Activated naive CD4-positive, alpha-beta T cell treated with anti-CD3 and anti-CD28 coated beads, Interleukin-2, amount 50 U/mL, for 72 hours (primary cell): ENCODE measurements around the gene ANO2. TPM values are rescaled to one million over a fixed set of nuclear protein-coding genes. Genes with fewer than 3 reads are reported as not detected.

Experiments
- ATAC-seq, 2 donors: fragments of 150-1000 bp; cut with Tn5 transposase; 2 replicates each; pipeline ENCODE4 v1.10.0; 2021; ENCODE audit warnings: mild to moderate bottlenecking in 2 of 2, moderate library complexity in 2 of 2
- DNase-seq, 2 donors: peaks; one replicate each; pipeline ENCODE4 v3.0.0; 2021 to 2022; ENCODE audit warnings: low spot score in 2 of 2
- H3K27ac Mint-ChIP-seq, 2 donors: one replicate each; pipeline ENCODE4 v1.8.0; 2022; ENCODE audit warnings: mild to moderate bottlenecking in 2 of 2, mixed read lengths in 2 of 2
- H3K36me3 Mint-ChIP-seq, 2 donors: one replicate each; pipeline ENCODE4 v1.8.0; 2022; ENCODE audit warnings: mixed read lengths in 2 of 2
- H3K9me3 Mint-ChIP-seq, 2 donors: one replicate each; pipeline ENCODE4 v1.8.0; 2022; ENCODE audit warnings: mixed read lengths in 2 of 2
- total RNA-seq, 2 donors: library from RNA; stranded (reverse); gene quantifications; one replicate each; pipeline ENCODE4 v1.2.3, GENCODE V29; 2022

Gene ANO2
- total RNA-seq = not detected

DNA sequence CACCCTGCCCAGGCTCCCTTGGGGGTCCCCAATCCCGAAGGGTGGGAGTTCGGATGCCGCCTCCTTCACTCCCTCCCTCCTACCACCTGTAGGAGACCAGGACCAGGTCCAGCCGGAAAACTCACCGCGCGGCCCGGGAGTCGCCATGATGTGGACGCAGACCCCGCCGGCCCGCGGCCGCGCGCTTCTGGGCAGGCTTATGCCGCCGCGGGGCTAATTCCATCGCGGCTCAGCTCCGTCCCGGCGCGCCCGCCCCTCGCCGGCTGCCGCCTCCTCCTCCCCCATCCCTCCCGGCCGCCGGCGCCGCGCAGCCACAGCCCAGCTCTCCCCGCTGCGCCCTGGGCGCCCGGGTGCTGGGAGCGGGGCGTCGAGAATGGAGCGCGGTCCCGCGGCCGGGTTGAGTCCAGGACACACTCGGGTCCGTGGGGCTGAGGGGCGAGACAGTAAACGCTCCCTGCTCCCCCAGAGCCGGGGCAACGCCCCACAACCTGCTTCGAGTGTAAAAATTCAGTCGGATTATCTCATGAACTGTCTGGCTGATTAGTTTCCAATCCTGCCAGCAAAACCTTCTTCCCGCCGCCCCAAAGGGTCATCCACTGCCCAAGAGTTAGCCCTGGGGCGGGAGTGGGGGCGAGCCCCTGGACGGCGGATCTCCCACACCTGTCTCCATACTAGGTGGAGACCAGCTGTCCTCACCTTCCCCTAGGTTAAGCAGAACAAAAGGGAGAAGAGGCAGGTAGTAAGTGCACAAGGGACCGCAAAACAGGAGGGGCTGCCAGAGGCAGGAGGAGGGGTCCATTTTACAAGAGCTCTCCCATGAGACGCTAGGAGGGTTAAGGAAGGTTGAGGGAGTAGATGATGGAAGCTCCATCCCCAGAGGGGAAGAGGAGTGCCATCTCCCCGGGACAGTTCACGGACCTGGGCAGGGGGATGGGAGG is at the start of gene ANO2:
Gene ANO2 (minus strand): TSS at position 189 of the 938 bp plus-strand sequence. CDS start 42 bp downstream, at position 147.
- no peaks in the 10 kb centered on the region for H3K9me3 Mint-ChIP-seq
- no peaks in the 10 kb centered on the region for H3K36me3 Mint-ChIP-seq
- no peak for ATAC-seq
- no peak for DNase-seq
- no peak within 1 kb of the TSS for H3K27ac Mint-ChIP-seq

DNA sequence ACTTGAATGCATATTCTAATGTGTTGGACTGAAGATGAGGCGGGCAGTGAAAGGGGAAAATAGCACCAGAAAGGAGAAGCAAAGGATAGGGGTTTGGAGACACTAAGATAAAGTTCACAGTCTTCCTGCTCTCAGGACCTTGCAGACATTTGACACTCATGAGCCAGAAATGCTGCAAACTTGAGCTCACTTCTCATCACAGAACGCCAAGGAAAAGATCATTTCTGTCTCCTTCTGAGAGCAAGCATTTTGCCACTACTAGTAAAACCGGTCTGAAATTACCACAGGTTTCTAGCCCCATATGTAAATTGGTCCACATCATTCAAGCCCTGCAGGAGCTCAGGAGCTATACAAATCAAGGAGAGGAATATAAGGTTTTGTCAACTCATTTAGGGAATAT is 44.6 kb upstream of the ANO2 start:
- Mint-ChIP-seq H3K27ac (no peak overlapping the region), H3K9me3 (no peaks in the 10 kb centered on the region), H3K36me3 (no peaks in the 10 kb centered on the region)
- ATAC-seq (no peak), DNase-seq (no peak)

DNA sequence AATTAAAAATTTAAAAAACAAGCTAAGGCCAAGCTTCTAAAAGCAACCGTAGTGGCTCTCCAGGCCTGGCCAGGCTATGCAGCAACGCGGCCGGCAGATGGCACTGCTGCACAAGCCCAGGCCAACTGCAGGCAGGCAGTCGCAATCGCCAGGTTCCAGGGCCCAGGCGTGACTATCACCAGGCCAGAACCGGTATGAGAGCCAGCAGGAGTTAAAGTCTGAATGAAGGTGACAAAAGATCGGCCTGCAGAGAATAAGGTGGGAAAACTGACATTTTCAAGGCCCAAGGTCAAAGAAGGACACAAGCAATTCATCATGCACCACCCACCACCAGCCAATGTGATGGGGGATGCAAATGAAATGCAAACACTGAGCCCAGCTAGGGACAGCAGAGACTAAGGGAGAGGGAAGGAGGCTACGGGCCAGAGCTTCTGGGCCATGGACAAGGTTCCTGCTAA is 43.6 kb upstream of the ANO2 start:
- DNase-seq = peak; percentile 65 to 80
- ATAC-seq = peak; percentile 92 to 93
- no peak overlapping the region for H3K27ac Mint-ChIP-seq

DNA sequence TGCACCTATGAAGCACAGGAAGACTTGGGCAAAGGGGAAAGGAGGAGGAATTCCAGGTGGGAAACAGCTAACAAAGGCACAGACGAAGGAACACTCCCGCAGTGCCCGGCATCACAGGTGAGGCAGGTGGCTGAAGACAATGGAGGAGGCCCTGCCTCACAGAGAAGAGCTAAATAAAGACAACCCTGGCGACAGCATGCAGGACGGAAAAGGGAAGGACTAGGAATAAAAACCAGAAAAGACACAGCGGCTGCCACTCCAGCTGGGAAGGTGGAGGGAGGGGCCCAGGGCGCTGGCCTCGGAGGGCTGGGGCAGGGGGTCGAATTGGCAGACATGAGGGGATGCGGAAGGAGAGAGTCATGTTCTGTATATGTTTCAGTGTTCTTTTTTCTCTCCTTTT is 43.0 kb upstream of the ANO2 start:
- no peaks in the 10 kb centered on the region for H3K36me3 Mint-ChIP-seq
- ATAC-seq = no peak
- no peak for DNase-seq
- no peaks in the 10 kb centered on the region for H3K9me3 Mint-ChIP-seq
- H3K27ac Mint-ChIP-seq = no peak overlapping the region

More for the DNA sequence above, 43.6 kb upstream of the ANO2 start:
- H3K36me3 Mint-ChIP-seq = no peaks in the 10 kb centered on the region
- no peaks in the 10 kb centered on the region for H3K9me3 Mint-ChIP-seq

DNA sequence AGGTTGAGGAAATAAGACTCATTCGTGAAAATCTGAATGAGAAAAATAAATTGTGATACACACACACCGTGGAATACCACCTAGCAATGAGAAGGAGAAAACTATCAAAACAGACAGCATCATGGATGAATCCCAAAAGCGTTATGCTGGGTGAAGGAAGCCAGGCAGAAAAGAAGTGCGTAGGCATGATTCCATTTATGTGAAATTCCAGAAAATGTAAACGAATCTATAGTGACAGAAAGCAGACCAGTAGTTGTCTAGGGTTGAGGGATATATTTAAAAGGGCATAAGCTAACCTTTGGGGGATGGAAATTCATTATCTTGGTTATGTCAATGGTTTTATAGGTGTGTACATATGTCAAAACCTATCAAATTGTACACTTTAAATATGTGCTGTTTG is 42.5 kb upstream of the ANO2 start:
- H3K27ac Mint-ChIP-seq = no peak overlapping the region
- ATAC-seq (no peak), DNase-seq (no peak)
- H3K9me3 Mint-ChIP-seq = no peaks in the 10 kb centered on the region
- H3K36me3 Mint-ChIP-seq = no peaks in the 10 kb centered on the region

DNA sequence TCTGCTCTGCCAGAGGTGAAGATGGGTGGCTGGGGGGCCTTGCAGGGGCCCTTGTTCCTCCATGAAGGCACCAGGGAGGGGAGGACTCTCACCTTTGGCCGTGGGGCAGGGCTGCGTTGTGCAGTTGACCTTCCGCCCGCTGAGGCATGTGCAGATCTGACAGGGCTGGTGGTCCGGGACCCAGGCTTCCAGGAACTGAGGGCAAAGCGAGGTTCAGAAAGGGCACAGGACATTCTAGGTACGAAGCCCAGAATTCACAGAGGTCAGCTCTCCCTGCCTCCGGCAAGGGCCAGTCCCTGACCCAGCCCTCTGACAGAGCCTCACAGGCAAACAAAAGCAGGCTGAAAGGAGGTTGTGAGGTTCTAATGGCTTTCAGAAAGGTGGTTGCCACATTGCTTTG is 40.4 kb upstream of the ANO2 start:
- Mint-ChIP-seq H3K36me3 (no peaks in the 10 kb centered on the region), H3K27ac (no peak overlapping the region), H3K9me3 (no peaks in the 10 kb centered on the region)
- DNase-seq (no peak), ATAC-seq (no peak)

DNA sequence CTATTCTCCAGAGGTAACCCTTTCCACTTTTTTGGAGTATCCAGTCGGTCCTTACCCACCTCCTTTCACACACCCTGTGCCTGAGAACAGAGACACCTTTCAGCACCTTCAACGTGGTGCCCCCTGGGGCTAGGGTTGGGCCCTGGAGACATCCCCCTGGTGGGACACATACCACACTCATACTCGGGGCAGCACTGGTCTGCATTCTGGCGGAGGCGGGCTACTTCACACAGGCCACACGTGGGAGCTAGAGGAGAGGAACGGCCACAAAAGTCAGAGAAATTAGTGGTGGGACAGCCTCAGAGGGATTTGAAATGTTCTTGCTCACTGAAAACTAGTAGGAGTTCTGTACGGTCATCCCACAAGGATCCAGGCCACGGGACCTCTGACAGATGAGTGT is 39.8 kb upstream of the ANO2 start:
- Mint-ChIP-seq H3K36me3 (no peaks in the 10 kb centered on the region), H3K9me3 (no peaks in the 10 kb centered on the region), H3K27ac (no peak overlapping the region)
- DNase-seq = no peak
- ATAC-seq = no peak

DNA sequence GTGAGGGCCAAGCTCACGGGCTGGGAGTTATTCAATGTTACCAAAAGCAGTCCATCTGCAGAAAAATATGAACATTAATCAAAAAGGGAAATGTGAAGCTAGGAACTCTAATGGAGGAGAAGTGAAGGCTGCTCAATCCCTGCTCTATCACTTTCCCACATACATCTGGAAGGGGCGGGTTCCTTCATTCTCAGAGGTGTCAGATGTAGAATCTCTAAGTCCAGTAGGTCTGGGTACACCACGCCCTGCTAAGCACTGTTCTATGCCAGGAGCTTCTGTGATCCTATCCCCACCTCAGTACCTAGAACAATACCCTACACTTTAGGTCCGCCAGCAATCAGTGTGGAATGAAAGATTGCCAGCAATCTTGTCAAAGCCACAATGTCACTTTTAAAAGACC is 37.0 kb upstream of the ANO2 start:
- DNase-seq (no peak), ATAC-seq (no peak)
- Mint-ChIP-seq H3K27ac (no peak overlapping the region), H3K36me3 (no peaks in the 10 kb centered on the region), H3K9me3 (no peaks in the 10 kb centered on the region)

DNA sequence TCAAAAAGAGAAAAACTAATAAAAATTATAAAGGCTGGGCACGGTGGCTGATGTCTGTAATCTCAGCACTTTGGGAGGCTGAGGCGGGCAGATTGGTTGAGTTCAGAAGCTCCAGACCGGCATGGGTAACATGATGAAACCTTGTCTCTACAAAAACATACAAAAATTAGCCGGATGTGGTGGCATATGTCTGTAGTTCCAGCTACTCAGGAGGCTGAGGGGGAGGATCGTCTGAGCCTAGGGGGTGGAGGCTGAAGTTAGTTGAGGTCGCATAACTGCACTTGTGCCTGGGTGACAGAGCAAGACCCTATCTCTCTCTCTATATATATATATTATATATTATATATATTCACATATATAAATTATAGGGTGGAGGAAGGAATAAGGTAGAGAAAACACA is 32.5 kb upstream of the ANO2 start:
- ATAC-seq = no peak
- no peaks in the 10 kb centered on the region for H3K36me3 Mint-ChIP-seq
- DNase-seq = no peak
- H3K27ac Mint-ChIP-seq = no peak overlapping the region
- H3K9me3 Mint-ChIP-seq = no peaks in the 10 kb centered on the region

DNA sequence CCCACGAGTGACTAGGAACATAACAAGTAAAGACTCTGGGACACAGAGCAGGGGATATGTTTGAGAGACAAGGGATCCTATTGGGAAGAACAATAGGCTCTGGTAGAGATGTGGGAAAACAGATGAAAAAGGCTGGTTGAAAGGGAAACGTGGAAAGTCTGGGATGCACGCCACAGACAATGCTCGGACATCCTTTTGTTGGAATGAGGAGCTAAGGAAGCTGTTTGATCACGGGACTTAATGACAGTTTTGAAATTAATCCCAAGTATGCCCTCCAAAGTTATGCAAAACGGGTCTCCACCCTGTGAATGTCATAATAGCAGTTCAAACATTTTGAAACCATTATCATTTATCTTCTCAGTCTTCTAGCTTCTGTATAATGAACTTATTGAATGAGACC is 31.7 kb upstream of the ANO2 start:
- no peak overlapping the region for H3K27ac Mint-ChIP-seq
- H3K36me3 Mint-ChIP-seq = no peaks in the 10 kb centered on the region
- H3K9me3 Mint-ChIP-seq = no peaks in the 10 kb centered on the region
- ATAC-seq (no peak), DNase-seq (no peak)

DNA sequence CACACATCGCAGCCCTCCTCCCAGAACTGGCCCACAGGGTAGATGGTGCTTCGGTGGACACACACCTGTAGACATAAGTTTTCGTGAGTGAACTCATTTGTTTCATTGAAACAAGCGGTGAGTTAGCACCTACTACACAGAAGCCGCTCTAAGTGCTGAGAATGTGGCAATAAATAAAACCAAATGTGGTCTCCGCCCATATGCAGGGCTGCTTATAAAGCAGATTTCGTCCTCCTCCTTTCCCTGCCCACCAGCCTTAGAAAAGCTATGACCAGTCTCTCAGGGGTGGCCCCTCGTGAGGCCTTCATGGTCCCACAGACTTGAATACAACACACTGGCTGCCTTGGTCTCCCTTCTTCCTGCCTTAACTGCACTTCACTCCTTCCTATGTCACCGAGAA is 31.1 kb upstream of the ANO2 start:
- DNase-seq = no peak
- no peaks in the 10 kb centered on the region for H3K9me3 Mint-ChIP-seq
- no peaks in the 10 kb centered on the region for H3K36me3 Mint-ChIP-seq
- ATAC-seq = no peak
- no peak overlapping the region for H3K27ac Mint-ChIP-seq

DNA sequence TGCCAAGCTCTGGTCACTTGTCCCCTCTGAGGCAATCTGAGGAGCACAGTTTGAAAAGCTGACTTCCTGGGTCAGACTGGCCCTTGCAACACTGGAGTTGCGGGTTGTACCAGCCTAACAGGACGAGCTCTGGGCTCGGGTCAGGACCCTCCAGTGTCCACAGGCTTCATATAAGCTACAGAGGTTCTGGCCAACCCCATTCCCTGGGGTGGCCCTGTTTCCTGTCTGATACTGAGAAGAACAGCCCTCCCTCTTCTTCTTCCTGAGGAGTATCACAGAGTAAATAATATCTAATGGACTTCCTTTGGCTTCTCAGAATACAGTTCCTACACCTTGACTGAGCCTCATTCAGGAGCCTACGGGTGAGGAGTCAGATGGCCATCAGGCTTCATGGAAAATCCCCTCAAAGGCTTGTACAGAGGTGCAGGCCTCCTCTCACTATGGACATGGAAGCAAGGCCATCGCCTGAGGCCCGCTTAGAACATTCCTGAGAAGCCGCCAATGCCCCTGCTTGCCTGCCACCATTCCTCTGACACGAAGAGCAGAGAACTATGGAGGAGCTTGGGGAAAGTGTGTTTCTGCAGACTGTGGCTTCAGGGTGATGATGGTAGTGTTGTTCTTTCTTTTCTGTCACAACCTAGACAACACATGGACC is 28.5 kb upstream of the ANO2 start:
- H3K9me3 Mint-ChIP-seq = no peaks in the 10 kb centered on the region
- ATAC-seq = no peak

DNA sequence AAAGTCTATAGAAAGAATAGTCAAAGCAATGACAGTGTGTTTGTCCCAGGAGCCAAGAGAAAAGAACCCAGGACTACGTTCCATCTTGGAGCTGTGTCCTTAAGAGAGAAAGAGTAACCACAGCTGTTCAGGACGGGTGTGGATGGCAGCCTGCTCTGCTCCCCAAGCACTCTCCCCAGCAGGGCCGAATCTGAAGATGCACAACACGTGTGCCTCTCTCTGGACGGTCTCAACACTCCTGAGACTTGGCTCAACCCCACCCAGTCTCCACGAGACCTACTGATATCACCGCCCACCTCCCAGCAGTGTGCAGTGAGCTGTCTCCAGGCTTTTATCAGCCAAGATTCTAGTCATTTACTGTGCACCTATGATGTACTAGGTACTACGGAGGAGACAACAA is 27.3 kb upstream of the ANO2 start:
- ATAC-seq (no peak), DNase-seq (no peak)
- Mint-ChIP-seq H3K36me3 (no peaks in the 10 kb centered on the region), H3K9me3 (no peaks in the 10 kb centered on the region), H3K27ac (no peak overlapping the region)

More for the DNA sequence above, 28.5 kb upstream of the ANO2 start:
- Mint-ChIP-seq H3K36me3 (no peaks in the 10 kb centered on the region), H3K27ac (peak overlapping the region in 1 of 2 donors; percentile 26)
- DNase-seq = no peak

DNA sequence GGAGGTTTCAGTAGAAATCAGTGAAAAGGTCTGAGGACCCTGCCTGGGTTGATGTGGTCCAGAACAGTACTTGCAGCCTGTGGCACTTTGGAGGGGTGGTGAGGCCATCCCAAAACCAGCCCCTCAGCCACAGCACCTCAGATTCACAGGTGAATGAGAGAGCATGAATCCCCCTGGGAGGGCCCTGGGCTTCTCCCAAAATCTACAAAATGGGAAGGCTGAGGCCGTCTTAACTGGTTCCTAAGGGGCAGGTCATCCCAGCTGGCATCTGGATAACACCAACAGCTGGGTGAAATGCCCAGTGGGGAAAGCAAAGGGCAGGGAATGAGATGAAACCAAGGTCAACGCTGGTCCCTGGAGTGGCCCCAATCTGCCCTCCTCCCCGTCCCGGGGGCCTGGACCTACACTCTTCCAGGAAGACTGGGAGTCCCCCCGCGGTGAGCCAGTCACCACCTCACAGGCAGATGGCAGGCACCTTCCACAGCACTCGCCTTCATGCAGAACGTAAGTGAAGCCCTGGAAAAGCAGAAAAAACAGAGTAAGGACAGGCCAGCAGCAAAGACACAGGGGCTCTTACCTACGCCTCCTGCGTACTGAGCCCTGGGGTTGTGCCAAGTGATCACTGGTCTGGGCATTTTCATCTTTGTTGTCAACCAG is 26.3 kb upstream of the ANO2 start:
- Mint-ChIP-seq H3K36me3 (no peaks in the 10 kb centered on the region), H3K27ac (peak overlapping the region in 1 of 2 donors; percentile 3), H3K9me3 (no peaks in the 10 kb centered on the region)
- DNase-seq (no peak), ATAC-seq (no peak)

DNA sequence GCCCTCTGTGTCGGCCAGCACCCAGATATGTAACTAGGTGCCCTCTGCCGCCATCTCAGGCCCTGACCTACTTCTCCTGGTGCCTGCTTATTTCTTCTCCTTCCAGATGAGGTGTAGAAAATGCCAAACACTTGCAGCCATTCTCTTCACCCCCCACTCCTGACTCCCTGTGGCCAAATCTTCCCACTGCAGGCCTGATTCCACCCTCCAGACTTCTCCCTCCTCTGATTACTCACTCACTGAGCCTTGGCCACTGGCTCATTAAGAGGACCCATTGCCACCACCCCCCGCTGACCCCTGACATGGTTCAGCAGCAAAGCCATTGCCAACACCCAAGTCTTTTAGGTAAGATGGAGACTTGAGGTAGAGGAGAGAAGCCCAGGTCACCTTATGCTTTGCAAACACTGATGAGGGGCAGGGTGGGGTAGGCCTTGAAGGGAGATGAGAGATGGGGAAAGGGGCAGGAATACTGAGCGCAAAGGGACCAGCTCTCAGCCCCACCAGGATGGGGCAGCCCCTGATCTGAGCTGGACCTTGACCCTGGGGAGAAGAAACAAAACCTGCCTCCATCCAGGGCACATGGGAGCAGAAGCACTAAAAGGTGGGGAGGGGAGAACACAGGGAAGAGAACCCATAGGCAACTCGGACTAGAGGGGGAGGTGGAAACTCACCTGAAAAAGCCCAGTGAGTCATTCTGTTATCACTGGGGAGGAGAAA is 25.1 kb upstream of the ANO2 start:
- ATAC-seq (no peak), DNase-seq (no peak)
- H3K27ac Mint-ChIP-seq = peak overlapping the region in 1 of 2 donors; percentile 3
- H3K36me3 Mint-ChIP-seq = no peaks in the 10 kb centered on the region
- no peaks in the 10 kb centered on the region for H3K9me3 Mint-ChIP-seq

DNA sequence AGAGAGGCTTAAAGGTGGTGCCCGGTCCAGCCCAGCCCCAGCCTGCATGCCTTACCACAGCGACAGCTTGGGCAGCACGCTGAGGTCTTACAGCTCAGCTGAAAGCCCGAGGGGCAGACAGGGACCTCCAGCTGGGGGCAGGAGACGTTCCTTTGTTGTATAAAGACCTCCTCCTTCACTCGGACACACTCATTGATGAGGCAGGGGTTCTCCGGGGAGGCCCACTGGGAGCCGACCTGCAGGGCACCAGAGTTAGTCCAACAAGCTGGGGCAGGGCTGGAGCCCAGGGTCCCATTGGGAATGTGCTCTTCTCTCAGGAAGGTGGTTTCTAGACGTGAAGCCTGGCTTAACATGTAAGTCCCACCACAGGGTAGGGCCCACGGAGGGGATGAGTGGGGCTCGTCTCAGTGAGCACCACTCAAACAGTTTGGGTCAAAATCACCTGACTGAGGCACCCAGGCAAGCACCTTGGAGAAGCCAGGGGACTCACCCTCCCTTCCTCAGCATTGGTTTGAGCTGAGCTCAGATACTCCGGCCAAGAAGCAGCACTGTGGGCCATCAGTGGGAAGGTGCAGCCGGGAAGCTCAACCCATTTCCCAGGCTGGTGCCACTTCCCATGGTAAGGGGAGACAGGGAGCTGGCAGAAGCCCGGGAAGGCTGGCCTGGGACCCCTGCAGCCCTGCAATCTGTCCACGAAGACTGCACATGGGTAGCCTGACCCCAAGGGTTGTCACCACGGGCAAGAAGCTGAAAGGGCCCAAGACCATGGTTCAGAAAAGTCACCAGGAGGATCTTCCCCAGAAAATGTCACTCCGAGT is 24.3 kb upstream of the ANO2 start:
- no peak for DNase-seq
- Mint-ChIP-seq H3K9me3 (no peaks in the 10 kb centered on the region), H3K36me3 (no peaks in the 10 kb centered on the region), H3K27ac (no peak overlapping the region)
- no peak for ATAC-seq
